ENCODE results near the gene MN1.

The MN1 gene

GRCh38 chr22:27799015-27799826, 2.3 kb downstream of the MN1 start:
- no peak for DNase-seq

GRCh38 chr22:27798511-27799014, 3.0 kb downstream of the MN1 start:
- no peak for DNase-seq

- DNase-seq, result no peak
Observed at GRCh38 chr22:27797520-27798391, 3.8 kb downstream of the MN1 start.

GRCh38 chr22:27796829-27797519, 4.6 kb downstream of the MN1 start:
- no peak for DNase-seq

- DNase-seq, result no peak
Observed at GRCh38 chr22:27795696-27796517, 5.6 kb downstream of the MN1 start.

- no peak for DNase-seq
Observed at GRCh38 chr22:27795053-27795452, 6.5 kb downstream of the MN1 start.

GRCh38 chr22:27794226-27794625, 7.3 kb downstream of the MN1 start:
- DNase-seq, result no peak

- DNase-seq, result no peak
Observed at GRCh38 chr22:27793576-27793975, 8.0 kb downstream of the MN1 start.

GRCh38 chr22:27792452-27793161, 8.9 kb downstream of the MN1 start:
- no peak for DNase-seq

- no peak for DNase-seq
Observed at GRCh38 chr22:27791859-27792241, 9.7 kb downstream of the MN1 start.

- no peak for DNase-seq
Observed at GRCh38 chr22:27791159-27791858, 10.2 kb downstream of the MN1 start.

- no peak for DNase-seq
Observed at GRCh38 chr22:27790376-27791158, 11.0 kb downstream of the MN1 start.

GRCh38 chr22:27788500-27789288, 12.9 kb downstream of the MN1 start:
- DNase-seq, result no peak

GRCh38 chr22:27786965-27787364, 14.6 kb downstream of the MN1 start:
- DNase-seq, result no peak

GRCh38 chr22:27786291-27786932, 15.1 kb downstream of the MN1 start:
- peak in 1 of 2 donors; percentile 40 for DNase-seq

GRCh38 chr22:27785831-27786230, 15.7 kb downstream of the MN1 start:
- no peak for DNase-seq

GRCh38 chr22:27784120-27784475, 17.5 kb downstream of the MN1 start:
- no peak for DNase-seq

GRCh38 chr22:27783436-27784119, 18.0 kb downstream of the MN1 start:
- no peak for DNase-seq

All from bone marrow (tissue), 2 donors.